Colonic mucosa (tissue), 4 donors: ENCODE results near the gene ARGFX. TPM values are rescaled to one million over a fixed set of nuclear protein-coding genes. Genes with fewer than 3 reads are reported as not detected.

Experiments used
- DNase-seq: peaks from one replicate; pipeline ENCODE4 v3.0.0-alpha.2; 2020
- H3K27ac ChIP-seq: fragments of 200-600 bp; one replicate; pipeline ENCODE4 v1.8.0; 2021
- H3K27me3 ChIP-seq: fragments of 200-600 bp; one replicate; pipeline ENCODE4 v1.8.0; 2021
- H3K36me3 ChIP-seq: fragments of 200-600 bp; one replicate; pipeline ENCODE4 v1.8.0; 2021
- H3K4me1 ChIP-seq: fragments of 200-600 bp; one replicate; pipeline ENCODE4 v1.8.0; 2021; ENCODE audit warnings: mild to moderate bottlenecking
- H3K4me3 ChIP-seq: fragments of 200-600 bp; one replicate; pipeline ENCODE4 v1.8.0; 2021
- H3K9ac ChIP-seq, 2 donors: one replicate each; pipeline ENCODE4 v1.7.0; 2013; ENCODE audit warnings: control low read depth in 2 of 2, low read depth in 2 of 2, low read length in 2 of 2
- H3K9me3 ChIP-seq: fragments of 200-600 bp; one replicate; pipeline ENCODE4 v1.8.0; 2021
- CTCF ChIP-seq: fragments of 200-600 bp; IDR thresholded peaks from one replicate; pipeline ENCODE4 v1.8.0; 2022; ENCODE audit warnings: antibody characterized with exemption, mild to moderate bottlenecking
- intact Hi-C: fragments of 100-400 bp; cut with DNase I; formaldehyde crosslinking; loops from one replicate; pipeline ENCODE4 v1.14.1; 2022
- total RNA-seq, 2 donors: library from RNA; stranded (reverse); fragmentation: NEBNext Ultra II Directional in 1 of 2; extraction: Animal tissue kit (Norgen Biotek cat#: 25700) in 1 of 2; gene quantifications; one replicate each; pipeline ENCODE4 v1.2.1, GENCODE V29; 2021
- donor health status: healthy.
- donor health status: DM: no; HTN: no; CAD: no.
- donor health status: DM: no; HTN: no; CAD: no.

ARGFX gene
- not detected for total RNA-seq

- no peak for DNase-seq
- Histone ChIP-seq H3K9me3 (no peaks in the 10 kb centered on the region), H3K36me3 (no peaks in the 10 kb centered on the region), H3K27ac (no peak within 1 kb of the TSS), H3K9ac (no peak within 1 kb of the TSS), H3K27me3 (no peaks in the 10 kb centered on the region), H3K4me1 (no peaks in the 10 kb centered on the region), H3K4me3 (no peak within 1 kb of the TSS)
- intact Hi-C loops, result no loop called here
- TF ChIP-seq CTCF, result no peak
Measured at GRCh38 chr3:121567649-121568048, at the start of gene ARGFX. Gene ARGFX (plus strand): TSS chr3:121567949. CDS start chr3:121570714, 2,765 bp downstream.

GRCh38 chr3:121517953-121518655 lies 49.6 kb upstream of the ARGFX start:
- Histone ChIP-seq H3K9ac (no peak overlapping the region), H3K36me3 (no peaks in the 10 kb centered on the region), H3K4me3 (no peak overlapping the region), H3K4me1 (no peaks in the 10 kb centered on the region), H3K9me3 (no peaks in the 10 kb centered on the region), H3K27ac (no peak overlapping the region), H3K27me3 (no peaks in the 10 kb centered on the region)
- DNase-seq, result no peak
- TF ChIP-seq CTCF, result no peak
- intact Hi-C loops, result no loop called here

- H3K36me3 ChIP-seq, result no peaks in the 10 kb centered on the region
- H3K4me3 ChIP-seq, result no peak overlapping the region
- DNase-seq, result no peak
- no peak for TF ChIP-seq CTCF
- no peaks in the 10 kb centered on the region for H3K4me1 ChIP-seq
- H3K27ac ChIP-seq, result no peak overlapping the region
- intact Hi-C loops, result no loop called here
- H3K9ac ChIP-seq, result no peak overlapping the region
- no peaks in the 10 kb centered on the region for H3K9me3 ChIP-seq
- H3K27me3 ChIP-seq, result no peaks in the 10 kb centered on the region
Measured at GRCh38 chr3:121520510-121520909, 47.2 kb upstream of the ARGFX start.

GRCh38 chr3:121529308-121529707 lies 38.4 kb upstream of the ARGFX start:
- H3K36me3 ChIP-seq, result no peaks in the 10 kb centered on the region
- H3K27me3 ChIP-seq, result no peaks in the 10 kb centered on the region
- no peaks in the 10 kb centered on the region for H3K4me1 ChIP-seq
- H3K9ac ChIP-seq, result no peak overlapping the region
- intact Hi-C loops, result no loop called here
- no peak for TF ChIP-seq CTCF
- DNase-seq, result no peak
- no peak overlapping the region for H3K4me3 ChIP-seq
- H3K27ac ChIP-seq, result no peak overlapping the region
- no peaks in the 10 kb centered on the region for H3K9me3 ChIP-seq

GRCh38 chr3:121531269-121531668 lies 36.5 kb upstream of the ARGFX start:
- Histone ChIP-seq H3K9me3 (no peaks in the 10 kb centered on the region), H3K27ac (no peak overlapping the region), H3K36me3 (no peaks in the 10 kb centered on the region), H3K9ac (no peak overlapping the region), H3K4me1 (no peaks in the 10 kb centered on the region), H3K4me3 (no peak overlapping the region), H3K27me3 (no peaks in the 10 kb centered on the region)
- intact Hi-C loops, result no loop called here
- DNase-seq, result no peak
- no peak for TF ChIP-seq CTCF
